SH-SY5Y (cell line): ENCODE data around the gene HDHD5.

Experiments
- GATA2 ChIP-seq: IDR thresholded peaks from 2 replicates; pipeline ENCODE4 v1.6.1; 2011; ENCODE audit warnings: mild to moderate bottlenecking, low read depth, low read length
- GATA3 ChIP-seq: IDR thresholded peaks from 2 replicates; pipeline ENCODE4 v1.6.1; 2011; ENCODE audit warnings: low read depth, mild to moderate bottlenecking, low read length, moderate library complexity

Gene HDHD5

DNA sequence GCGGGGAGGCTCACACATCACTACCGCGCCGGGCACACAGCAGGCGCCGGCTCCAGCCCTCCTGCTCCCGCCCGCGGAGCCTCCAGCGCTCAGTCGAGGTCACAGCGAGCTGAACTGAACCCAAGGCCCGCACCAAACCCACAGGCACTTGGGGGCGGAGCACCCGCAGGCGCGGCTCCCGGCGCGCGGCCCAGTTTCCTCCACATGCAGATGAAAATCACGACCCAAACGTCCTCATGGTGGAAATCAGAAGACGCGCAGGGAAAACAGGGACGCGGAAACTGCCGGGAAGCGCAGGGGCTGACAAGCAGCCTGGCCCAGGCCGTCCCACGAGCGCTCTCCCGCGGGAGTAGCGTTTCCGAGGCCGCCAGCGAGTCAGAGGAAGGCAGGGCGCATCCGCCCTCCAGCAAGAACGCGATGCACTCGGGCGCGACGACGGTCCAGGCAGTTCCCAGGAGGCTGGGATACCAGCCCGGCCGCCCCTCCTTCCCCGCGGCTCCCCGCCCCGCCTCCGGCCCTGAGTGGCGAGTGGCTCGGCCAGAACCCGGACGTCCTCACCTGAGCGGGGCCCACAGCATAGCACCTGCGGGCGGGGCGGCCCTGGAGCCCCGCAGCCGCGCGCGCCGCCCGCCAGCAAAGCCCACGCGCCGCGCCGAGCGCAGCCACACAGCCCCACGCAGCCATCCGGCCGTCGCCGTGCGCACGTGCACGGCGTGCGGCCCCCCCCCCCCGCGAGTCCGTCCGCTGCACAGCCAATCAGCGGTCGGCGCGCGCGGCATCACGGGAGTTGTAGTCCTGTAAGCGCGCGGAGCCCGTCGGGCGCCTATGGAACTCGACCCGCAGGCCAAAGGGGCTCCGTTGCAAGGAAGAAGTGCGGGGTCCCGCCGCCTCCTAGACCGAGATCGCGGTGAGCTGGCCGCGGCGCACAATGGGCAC lies at the start of gene HDHD5:
HDHD5 (minus strand) TSS at position 710 of the 936 bp plus-strand sequence; CDS start at position 684, 26 bp downstream.
- TF ChIP-seq GATA2: no peak
- TF ChIP-seq GATA3: no peak

GRCh38 chr22:17205432-17205831 lies 46.4 kb upstream of the HDHD5 start:
- TF ChIP-seq GATA2 (no peak), GATA3 (no peak)

DNA sequence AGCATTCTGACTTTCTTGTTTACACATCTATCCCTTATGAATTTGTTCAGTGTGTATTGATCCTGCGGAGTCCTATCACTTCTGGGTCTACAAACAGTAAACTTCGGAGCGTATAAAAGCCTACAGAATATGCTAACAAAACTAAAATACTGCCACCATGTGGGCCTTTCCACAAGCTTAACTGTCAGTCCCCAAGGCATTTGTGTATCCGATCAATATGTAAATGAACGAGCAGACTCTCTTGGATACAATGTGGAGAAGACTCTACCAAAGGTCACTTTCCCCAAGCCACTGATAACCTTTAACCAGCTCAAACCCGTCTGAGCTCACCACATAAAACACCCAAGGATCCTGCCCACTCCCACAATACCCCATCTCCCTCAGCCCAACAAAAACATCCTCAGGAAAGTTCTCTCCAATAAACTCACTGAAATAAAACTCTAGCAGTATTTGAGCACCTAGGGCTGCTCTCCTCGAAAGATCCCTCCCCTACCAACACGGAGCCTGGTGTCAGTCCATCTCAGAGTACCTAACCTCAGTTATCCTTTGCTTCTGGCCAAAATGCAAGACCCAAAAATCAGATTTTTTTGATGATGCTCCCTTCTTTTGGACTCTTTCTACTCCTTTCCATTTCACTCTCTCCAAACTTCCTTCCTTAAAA lies 42.3 kb upstream of the HDHD5 start:
- TF ChIP-seq GATA2 (no peak), GATA3 (no peak)

- no peak for TF ChIP-seq GATA2
- no peak for TF ChIP-seq GATA3
Observed at GRCh38 chr22:17199003-17199731, 40.1 kb upstream of the HDHD5 start.

- TF ChIP-seq GATA3 (no peak), GATA2 (no peak)
Observed at GRCh38 chr22:17198170-17199002, 39.3 kb upstream of the HDHD5 start.

DNA sequence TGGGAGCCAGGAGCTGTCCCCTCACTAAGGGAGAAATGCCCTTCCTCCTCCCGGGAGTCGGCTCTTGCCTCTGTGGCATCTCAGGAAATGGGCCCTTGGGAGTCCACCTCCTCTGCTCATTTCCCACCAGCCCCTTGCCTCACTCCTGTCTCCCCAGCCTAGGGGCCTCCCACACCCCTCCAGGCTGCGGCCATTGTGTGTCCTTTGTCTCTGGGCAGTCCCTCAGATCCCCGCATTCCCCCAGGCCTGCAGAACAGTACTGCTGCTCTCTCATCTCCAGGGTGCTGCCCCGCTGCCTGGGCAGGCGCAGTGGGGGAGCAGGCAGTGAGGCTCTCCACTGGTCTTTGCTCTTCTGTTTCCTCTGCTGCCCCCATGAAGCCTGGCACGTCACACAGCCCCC lies 35.1 kb upstream of the HDHD5 start:
- TF ChIP-seq GATA3: no peak
- no peak for TF ChIP-seq GATA2

DNA sequence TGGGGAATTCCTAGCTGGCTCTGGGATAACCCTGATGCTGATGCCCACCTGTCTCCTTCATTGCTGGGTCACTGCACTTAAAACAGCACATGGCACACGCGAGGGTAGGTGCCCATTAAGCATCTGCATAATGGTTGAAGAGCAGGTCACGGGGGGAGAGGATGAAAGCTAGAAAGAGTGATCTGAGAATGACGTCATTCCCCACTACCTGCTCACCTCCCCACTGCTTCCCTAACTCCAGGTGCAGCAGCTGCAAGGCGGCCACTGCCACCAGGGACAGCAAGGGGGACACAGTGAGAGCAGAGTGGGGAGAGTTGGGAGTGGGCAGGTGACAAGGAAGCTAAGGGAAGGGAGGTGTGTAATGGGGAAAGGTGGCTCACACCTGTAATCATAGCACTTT lies 33.1 kb upstream of the HDHD5 start:
- no peak for TF ChIP-seq GATA2
- no peak for TF ChIP-seq GATA3

GRCh38 chr22:17191163-17191784 lies 32.2 kb upstream of the HDHD5 start:
- TF ChIP-seq GATA3: no peak
- TF ChIP-seq GATA2: no peak

DNA sequence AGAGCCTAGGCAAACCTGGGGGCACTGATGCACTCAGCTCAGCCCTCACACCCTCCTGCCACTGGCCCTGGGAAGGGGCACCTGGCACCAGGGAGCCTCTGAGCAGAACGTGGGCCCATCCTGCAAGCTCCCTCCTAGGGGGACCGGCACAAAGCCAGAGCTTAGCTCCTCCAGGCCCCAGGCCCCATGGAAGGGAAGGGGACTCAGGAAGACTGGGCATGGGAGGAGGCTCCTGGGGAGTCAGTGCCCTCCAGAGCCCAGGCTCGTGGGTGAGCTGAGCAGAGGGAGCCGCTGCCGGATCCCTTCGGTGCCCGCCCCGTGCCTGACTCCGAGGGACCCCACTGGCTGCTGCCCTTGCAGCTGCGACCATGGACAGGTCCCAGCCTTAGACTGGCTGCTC lies 31.6 kb upstream of the HDHD5 start:
- TF ChIP-seq GATA2: no peak
- TF ChIP-seq GATA3: no peak

- no peak for TF ChIP-seq GATA3
- no peak for TF ChIP-seq GATA2
Observed at GRCh38 chr22:17176715-17177114, 17.6 kb upstream of the HDHD5 start.

GRCh38 chr22:17172029-17172833 lies 13.2 kb upstream of the HDHD5 start:
- TF ChIP-seq GATA2 (no peak), GATA3 (no peak)
